SW480 (cell line): ENCODE measurements around the gene LARP4.
"Not testable (repeated sequence)": the region's sequence is repeated elsewhere in the genome, so short reads cannot be mapped to it uniquely, and the experiment has no call there.

Experiments
- DNase-seq: peaks from one replicate; pipeline ENCODE4 v3.0.0-alpha.2; 2016; ENCODE audit warnings: low spot score

Gene LARP4

GRCh38 chr12:50483488-50483887 lies 82.8 kb downstream of the LARP4 start:
- no peak for DNase-seq

GRCh38 chr12:50488801-50489200 lies 88.1 kb downstream of the LARP4 start:
- no peak for DNase-seq

- not testable (repeated sequence) for DNase-seq
These were observed 97.4 kb downstream of the LARP4 start for GRCh38 chr12:50498119-50498518.

GRCh38 chr12:50504798-50505674 lies 104.4 kb downstream of the LARP4 start, which contains the start of gene DIP2B:
Gene DIP2B (plus strand): TSS chr12:50504985. CDS start chr12:50505141, 156 bp downstream.
- peak; percentile 89 for DNase-seq

- DNase-seq, result no peak
These were observed 105.2 kb downstream of the LARP4 start for GRCh38 chr12:50505675-50506530.

- DNase-seq, result no peak
These were observed 106.2 kb downstream of the LARP4 start for GRCh38 chr12:50506753-50507473.

GRCh38 chr12:50507474-50507838 lies 106.8 kb downstream of the LARP4 start:
- no peak for DNase-seq

GRCh38 chr12:50507930-50508329 lies 107.2 kb downstream of the LARP4 start:
- no peak for DNase-seq

- no peak for DNase-seq
These were observed 107.7 kb downstream of the LARP4 start for GRCh38 chr12:50508414-50508813.

GRCh38 chr12:50508970-50509663 lies 108.4 kb downstream of the LARP4 start:
- no peak for DNase-seq

- no peak for DNase-seq
These were observed 114.0 kb downstream of the LARP4 start for GRCh38 chr12:50514526-50515276.

- DNase-seq, result no peak
These were observed 114.9 kb downstream of the LARP4 start for GRCh38 chr12:50515587-50515986.

- DNase-seq, result no peak
These were observed 116.8 kb downstream of the LARP4 start for GRCh38 chr12:50517421-50518048.

- no peak for DNase-seq
These were observed 117.4 kb downstream of the LARP4 start for GRCh38 chr12:50518090-50518489.

- no peak for DNase-seq
These were observed 118.7 kb downstream of the LARP4 start for GRCh38 chr12:50519353-50519752.

- DNase-seq, result no peak
These were observed 119.9 kb downstream of the LARP4 start for GRCh38 chr12:50520416-50521207.

GRCh38 chr12:50521781-50522180 lies 121.1 kb downstream of the LARP4 start:
- DNase-seq, result not testable (repeated sequence)

- no peak for DNase-seq
These were observed 123.1 kb downstream of the LARP4 start for GRCh38 chr12:50523772-50524171.

- no peak for DNase-seq
These were observed 123.9 kb downstream of the LARP4 start for GRCh38 chr12:50524621-50525020.

- no peak for DNase-seq
These were observed 124.7 kb downstream of the LARP4 start for GRCh38 chr12:50525422-50525821.
